SK-N-SH treated with all-trans-retinoic acid at 6 μM for 48 hours (cell line): ENCODE data around the gene KCNMA1.

Experiments used
- BACH2 ChIP-seq: fragments of 250-450 bp; sonication (Bioruptor Pico); IDR thresholded peaks from 2 replicates; pipeline ENCODE4 v1.9.0; 2021; ENCODE audit warnings: mild to moderate bottlenecking, borderline replicate concordance
- CREB5 ChIP-seq: fragments of 250-450 bp; sonication (Bioruptor Pico); IDR thresholded peaks from 2 replicates; pipeline ENCODE4 v1.5.1; 2020; ENCODE audit warnings: low read depth, mild to moderate bottlenecking, moderate library complexity
- CSDC2 ChIP-seq: fragments of 250-450 bp; sonication (Bioruptor Pico); IDR thresholded peaks from 2 replicates; pipeline ENCODE4 v1.5.0; 2020; ENCODE audit warnings: mild to moderate bottlenecking, moderate library complexity
- CSRNP3 ChIP-seq: fragments of 250-450 bp; sonication (Bioruptor Pico); IDR thresholded peaks from 2 replicates; pipeline ENCODE4 v1.5.1; 2021; ENCODE audit warnings: mild to moderate bottlenecking, moderate library complexity
- ESRRG ChIP-seq: fragments of 250-450 bp; sonication (Bioruptor Pico); IDR thresholded peaks from 2 replicates; pipeline ENCODE4 v1.6.1; 2021; ENCODE audit warnings: mild to moderate bottlenecking
- PATZ1 ChIP-seq: fragments of 250-450 bp; sonication (Bioruptor Pico); IDR thresholded peaks from 2 replicates; pipeline ENCODE4 v1.8.0; 2020; ENCODE audit warnings: mild to moderate bottlenecking, moderate library complexity, borderline replicate concordance
- PPARA ChIP-seq: fragments of 250-450 bp; sonication (Bioruptor Pico); IDR thresholded peaks from 2 replicates; pipeline ENCODE4 v1.5.0; 2020; ENCODE audit warnings: mild to moderate bottlenecking, borderline replicate concordance
- TCF4 ChIP-seq: fragments of 250-450 bp; sonication (Bioruptor Pico); IDR thresholded peaks from 2 replicates; pipeline ENCODE4 v1.8.0; 2021; ENCODE audit warnings: mild to moderate bottlenecking, moderate library complexity, borderline replicate concordance
- ZFP3 ChIP-seq: fragments of 250-450 bp; sonication (Bioruptor Pico); IDR thresholded peaks from 2 replicates; pipeline ENCODE4 v1.5.0; 2020; ENCODE audit warnings: mild to moderate bottlenecking, moderate library complexity
- ZNF565 ChIP-seq: fragments of 450-650 bp; formaldehyde crosslinking; conservative IDR thresholded peaks from 2 replicates; pipeline ENCODE4 v1.5.0; 2020; ENCODE audit warnings: low read depth, mild to moderate bottlenecking, moderate library complexity
- ZNF70 ChIP-seq: fragments of 450-650 bp; formaldehyde crosslinking; IDR thresholded peaks from 2 replicates; pipeline ENCODE4 v1.5.0; 2020; ENCODE audit warnings: mild to moderate bottlenecking, moderate library complexity
- TF ChIP-seq, protein P1 (sequence below): fragments of 250-450 bp; sonication (Bioruptor Pico); IDR thresholded peaks from 2 replicates; pipeline ENCODE4 v1.8.0; 2021; ENCODE audit warnings: low read depth, mild to moderate bottlenecking, moderate library complexity, borderline replicate concordance
- TF ChIP-seq, protein P2 (sequence below): fragments of 250-450 bp; sonication (Bioruptor Pico); IDR thresholded peaks from 2 replicates; pipeline ENCODE4 v1.5.0; 2020; ENCODE audit warnings: mild to moderate bottlenecking, moderate library complexity

DNA sequence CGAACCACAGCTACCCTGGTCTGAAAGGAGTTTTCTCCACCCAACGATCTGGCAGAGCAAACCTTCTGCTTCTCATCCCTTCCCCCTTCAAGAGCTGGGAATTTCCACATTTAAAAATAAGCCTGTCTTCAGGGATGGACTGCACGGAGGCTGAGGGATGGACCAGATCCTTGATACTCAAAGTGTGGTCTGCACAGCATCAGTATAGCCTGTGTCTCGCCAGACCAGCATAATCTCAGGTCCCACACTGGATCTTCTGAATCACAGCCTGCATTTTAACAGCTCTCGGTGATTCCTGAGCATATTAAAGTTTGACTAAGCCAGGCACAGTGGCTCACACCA is 7.1 kb downstream of the KCNMA1 start:
- TF ChIP-seq CREB5 (CRISPR knock-in tag) (no peak), ZNF70 (CRISPR knock-in tag) (no peak), TCF4 (CRISPR knock-in tag) (no peak), CSDC2 (no peak), ZFP3 (CRISPR knock-in tag) (no peak), BACH2 (no peak), ZNF565 (CRISPR knock-in tag) (no peak), PATZ1 (no peak), CSRNP3 (CRISPR knock-in tag) (no peak), PPARA (CRISPR knock-in tag) (no peak), ESRRG (CRISPR knock-in tag) (no peak)
- TF ChIP-seq, protein P1, sequence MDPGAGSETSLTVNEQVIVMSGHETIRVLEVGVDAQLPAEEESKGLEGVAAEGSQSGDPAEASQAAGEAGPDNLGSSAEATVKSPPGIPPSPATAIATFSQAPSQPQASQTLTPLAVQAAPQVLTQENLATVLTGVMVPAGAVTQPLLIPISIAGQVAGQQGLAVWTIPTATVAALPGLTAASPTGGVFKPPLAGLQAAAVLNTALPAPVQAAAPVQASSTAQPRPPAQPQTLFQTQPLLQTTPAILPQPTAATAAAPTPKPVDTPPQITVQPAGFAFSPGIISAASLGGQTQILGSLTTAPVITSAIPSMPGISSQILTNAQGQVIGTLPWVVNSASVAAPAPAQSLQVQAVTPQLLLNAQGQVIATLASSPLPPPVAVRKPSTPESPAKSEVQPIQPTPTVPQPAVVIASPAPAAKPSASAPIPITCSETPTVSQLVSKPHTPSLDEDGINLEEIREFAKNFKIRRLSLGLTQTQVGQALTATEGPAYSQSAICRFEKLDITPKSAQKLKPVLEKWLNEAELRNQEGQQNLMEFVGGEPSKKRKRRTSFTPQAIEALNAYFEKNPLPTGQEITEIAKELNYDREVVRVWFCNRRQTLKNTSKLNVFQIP (CRISPR knock-in tag): no peak
- TF ChIP-seq, protein P2, sequence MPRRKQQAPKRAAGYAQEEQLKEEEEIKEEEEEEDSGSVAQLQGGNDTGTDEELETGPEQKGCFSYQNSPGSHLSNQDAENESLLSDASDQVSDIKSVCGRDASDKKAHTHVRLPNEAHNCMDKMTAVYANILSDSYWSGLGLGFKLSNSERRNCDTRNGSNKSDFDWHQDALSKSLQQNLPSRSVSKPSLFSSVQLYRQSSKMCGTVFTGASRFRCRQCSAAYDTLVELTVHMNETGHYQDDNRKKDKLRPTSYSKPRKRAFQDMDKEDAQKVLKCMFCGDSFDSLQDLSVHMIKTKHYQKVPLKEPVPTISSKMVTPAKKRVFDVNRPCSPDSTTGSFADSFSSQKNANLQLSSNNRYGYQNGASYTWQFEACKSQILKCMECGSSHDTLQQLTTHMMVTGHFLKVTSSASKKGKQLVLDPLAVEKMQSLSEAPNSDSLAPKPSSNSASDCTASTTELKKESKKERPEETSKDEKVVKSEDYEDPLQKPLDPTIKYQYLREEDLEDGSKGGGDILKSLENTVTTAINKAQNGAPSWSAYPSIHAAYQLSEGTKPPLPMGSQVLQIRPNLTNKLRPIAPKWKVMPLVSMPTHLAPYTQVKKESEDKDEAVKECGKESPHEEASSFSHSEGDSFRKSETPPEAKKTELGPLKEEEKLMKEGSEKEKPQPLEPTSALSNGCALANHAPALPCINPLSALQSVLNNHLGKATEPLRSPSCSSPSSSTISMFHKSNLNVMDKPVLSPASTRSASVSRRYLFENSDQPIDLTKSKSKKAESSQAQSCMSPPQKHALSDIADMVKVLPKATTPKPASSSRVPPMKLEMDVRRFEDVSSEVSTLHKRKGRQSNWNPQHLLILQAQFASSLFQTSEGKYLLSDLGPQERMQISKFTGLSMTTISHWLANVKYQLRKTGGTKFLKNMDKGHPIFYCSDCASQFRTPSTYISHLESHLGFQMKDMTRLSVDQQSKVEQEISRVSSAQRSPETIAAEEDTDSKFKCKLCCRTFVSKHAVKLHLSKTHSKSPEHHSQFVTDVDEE (CRISPR knock-in tag): no peak
